GM12878 (cell line): ENCODE measurements around the gene VPS8. TPM values are rescaled to one million over a fixed set of nuclear protein-coding genes. Genes with fewer than 3 reads are reported as not detected.

Experiments
- ATAC-seq: fragments of 200-7000 bp; cut with Tn5 transposase; 3 replicates; pipeline ENCODE4 v1.9.1; 2020; ENCODE audit warnings: mild to moderate bottlenecking, moderate library complexity
- BruUV-seq: library from RNA; stranded (reverse); fragments of 400-500 nt; replicated peaks from 2 replicates; lab custom pipeline; 2021; lab: Mats Ljungman, UMichigan
- CTCF ChIA-PET: fragments of 300-600 bp; sonication (Branson Sonifier 250); formaldehyde crosslinking; extraction: SDS; loops from one replicate; lab custom pipeline; 2021; ENCODE audit warnings: inconsistent platforms; lab: Yijun Ruan, JAX
- POLR2A ChIA-PET: fragments of 350-600 bp; formaldehyde crosslinking; extraction: SDS; loops from one replicate; lab custom pipeline; 2021; ENCODE audit warnings: inconsistent platforms; lab: Charles Lee
- RAD21 ChIA-PET: fragments of 300-600 bp; sonication (Branson Sonifier 250); formaldehyde crosslinking; loops from one replicate; lab custom pipeline; 2023; ENCODE audit warnings: antibody characterized with exemption; ENCODE audit not compliant: unreplicated experiment; lab: Charles Lee
- SMC1A ChIA-PET: fragments of 300-600 bp; sonication (Branson Sonifier 250); formaldehyde crosslinking; loops from one replicate; lab custom pipeline; 2023; ENCODE audit not compliant: unreplicated experiment, uncharacterized antibody; lab: Charles Lee
- DNase-seq: peaks from one replicate; pipeline ENCODE4 v3.0.0-alpha.2; 2011; ENCODE audit warnings: low read depth, low spot score
- FAIRE-seq: peaks from 3 replicates; lab custom pipeline; 2011; peaks lifted over from hg19 to GRCh38; lab: Jason Lieb, UNC
- H2AFZ ChIP-seq: 2 replicates; pipeline ENCODE4 v1.6.0; 2011; ENCODE audit warnings: low read depth, low read length, control low read depth; ENCODE audit not compliant: control insufficient read depth
- H3K27ac ChIP-seq: 2 replicates; pipeline ENCODE4 v1.5.1; 2011; ENCODE audit warnings: control low read depth; ENCODE audit not compliant: control insufficient read depth, insufficient read depth
- H3K27me3 ChIP-seq, 2 experiments: replicated peaks in 1 of 2; 2 replicates each; pipeline versions ENCODE4 v1.6.0 to v1.6.1; 2011; ENCODE audit warnings: low read length in 1 of 2; ENCODE audit not compliant: control insufficient read depth in 2 of 2, insufficient read depth in 2 of 2
- H3K36me3 ChIP-seq, 2 experiments: 2 replicates each; pipeline ENCODE4 v1.5.1; 2011; ENCODE audit warnings: low read length in 1 of 2; ENCODE audit not compliant: control insufficient read depth in 2 of 2, insufficient read depth in 2 of 2
- H3K4me1 ChIP-seq: 2 replicates; pipeline ENCODE4 v1.6.1; 2011; ENCODE audit warnings: mild to moderate bottlenecking, low read length, moderate library complexity, mixed read lengths; ENCODE audit not compliant: control insufficient read depth, insufficient read depth
- H3K4me2 ChIP-seq: 2 replicates; pipeline ENCODE4 v1.6.0; 2011; ENCODE audit warnings: control low read depth; ENCODE audit not compliant: control insufficient read depth, insufficient read depth
- H3K4me3 ChIP-seq: fragments of 200-600 bp; sonication (generic); 2 replicates; pipeline ENCODE4 v1.5.1; 2016
- H3K79me2 ChIP-seq: 2 replicates; pipeline ENCODE4 v1.6.0; 2011; ENCODE audit warnings: low read length; ENCODE audit not compliant: control insufficient read depth, insufficient read depth
- H3K9ac ChIP-seq: 2 replicates; pipeline ENCODE4 v1.8.0; 2011; ENCODE audit warnings: low read length, control low read depth, mixed read lengths; ENCODE audit not compliant: control insufficient read depth, insufficient read depth
- H3K9me3 ChIP-seq: replicated peaks from 3 replicates; pipeline ENCODE4 v1.5.1; 2011; ENCODE audit warnings: mild to moderate bottlenecking, low read length; ENCODE audit not compliant: control insufficient read depth, insufficient read depth
- H4K20me1 ChIP-seq: 2 replicates; pipeline ENCODE4 v1.6.0; 2011; ENCODE audit not compliant: control insufficient read depth, insufficient read depth
- CBX5 ChIP-seq: sonication (generic); IDR thresholded peaks from 2 replicates; pipeline ENCODE4 v1.6.1; 2016; ENCODE audit warnings: low read depth, moderate library complexity, mild to moderate bottlenecking, inconsistent platforms
- CEBPZ ChIP-seq: fragments of 150-350 bp; IDR thresholded peaks from 2 replicates; pipeline ENCODE4 v1.6.1; 2016; ENCODE audit warnings: low read depth, low read length
- CHD2 ChIP-seq: IDR thresholded peaks from 2 replicates; pipeline ENCODE4 v1.6.1; 2011; ENCODE audit warnings: low read depth, low read length, improper control_type of control experiment, borderline replicate concordance
- DPF2 ChIP-seq: fragments of 450-650 bp; IDR thresholded peaks from 2 replicates; pipeline ENCODE4 v1.6.1; 2017; ENCODE audit warnings: mild to moderate bottlenecking
- ETV6 ChIP-seq, 2 experiments: fragments of 450-650 bp in 1 of 2; IDR thresholded peaks in 1 of 2; conservative IDR thresholded peaks in 1 of 2; 2 replicates each; pipeline ENCODE4 v1.6.1; 2014; ENCODE audit warnings: antibody characterized with exemption in 1 of 2, borderline replicate concordance in 1 of 2, low read depth in 1 of 2, mild to moderate bottlenecking in 1 of 2, moderate library complexity in 1 of 2
- EZH2 ChIP-seq: IDR thresholded peaks from 2 replicates; pipeline ENCODE4 v1.6.1; 2012; ENCODE audit warnings: low read depth, mild to moderate bottlenecking, control low read depth, inconsistent platforms, low read length, borderline replicate concordance; ENCODE audit not compliant: control insufficient read depth
- GABPA ChIP-seq: IDR thresholded peaks from 2 replicates; pipeline ENCODE4 v1.6.1; 2014; ENCODE audit warnings: antibody characterized with exemption, low read depth, mild to moderate bottlenecking, inconsistent platforms
- GATAD2B ChIP-seq: fragments of 450-650 bp; conservative IDR thresholded peaks from 2 replicates; pipeline ENCODE4 v1.6.1; 2017; ENCODE audit warnings: low read depth, mild to moderate bottlenecking, moderate library complexity
- HSF1 ChIP-seq: fragments of 150-350 bp; IDR thresholded peaks from 2 replicates; pipeline ENCODE4 v1.6.1; 2014; ENCODE audit warnings: mild to moderate bottlenecking, low read depth, low read length
- IKZF2 ChIP-seq, 2 experiments: fragments of 450-650 bp; IDR thresholded peaks; 2 replicates each; pipeline ENCODE4 v1.6.1; 2017; ENCODE audit warnings: mild to moderate bottlenecking in 2 of 2, moderate library complexity in 2 of 2
- POLR2AphosphoS2 ChIP-seq: IDR thresholded peaks from 2 replicates; pipeline ENCODE4 v1.6.1; 2011; ENCODE audit warnings: low read depth, mild to moderate bottlenecking, low read length, improper control_type of control experiment, moderate library complexity
- SIN3A ChIP-seq: IDR thresholded peaks from 2 replicates; pipeline ENCODE4 v1.6.1; 2012; ENCODE audit warnings: low read depth, low read length, improper control_type of control experiment
- SP1 ChIP-seq: IDR thresholded peaks from one replicate; pipeline ENCODE4 v1.6.1; 2011; ENCODE audit warnings: low read depth, low read length
- SREBF1 ChIP-seq: IDR thresholded peaks from 2 replicates; pipeline ENCODE4 v1.6.1; 2012; ENCODE audit warnings: mild to moderate bottlenecking, low read length
- TCF7 ChIP-seq: IDR thresholded peaks from 2 replicates; pipeline ENCODE4 v1.6.1; 2014; ENCODE audit warnings: antibody characterized with exemption, borderline replicate concordance
- ZNF217 ChIP-seq: fragments of 450-650 bp; IDR thresholded peaks from 2 replicates; pipeline ENCODE4 v1.6.1; 2017; ENCODE audit warnings: antibody characterized with exemption, mild to moderate bottlenecking
- ZNF24 ChIP-seq: fragments of 450-650 bp; IDR thresholded peaks from 2 replicates; pipeline ENCODE4 v1.6.1; 2017; ENCODE audit warnings: antibody characterized with exemption, mild to moderate bottlenecking
- WGBS: methylation state at CpG from one replicate; pipeline ENCODE4 v1.1.6; 2016; ENCODE audit warnings: low lambda C conversion rate; ENCODE audit not compliant: insufficient replicate concordance, insufficient coverage; ENCODE audit errors: missing lambda C conversion rate; 5-methylcytosine and 5-hydroxymethylcytosine counted together
- in situ Hi-C: fragments of 300-500 bp; cut with MboI; formaldehyde crosslinking; loops from 9 replicates; pipeline ENCODE4 v1.14.3; 2018; ENCODE audit warnings: mixed read lengths
- intact Hi-C: fragments of 100-400 bp; cut with micrococcal nuclease; formaldehyde crosslinking; loops from one replicate; pipeline ENCODE4 v1.14.2; 2022; ENCODE audit not compliant: unreplicated experiment
- polyA plus RNA-seq, 11 experiments: library from polyadenylated mRNA; depleted of rRNA in 4 of 11; unstranded in 6 of 11; stranded (reverse) in 5 of 11; fragments of >200 nt; fragmentation: Nextera tagmentation in 4 of 11; fragmentation: Illumina TruSeq in 1 of 11; extraction: Ambion mirVana in 4 of 11; extraction: Trizol in 1 of 11; gene quantifications; 1 replicate in 1 of 11; 2 replicates in 10 of 11; pipeline versions ENCODE4 v1.2.1 to v1.2.3, GENCODE V29; 2011 to 2016; ENCODE audit warnings: inconsistent platforms in 2 of 11, missing spikeins in 2 of 11, low read depth in 1 of 11
- total RNA-seq, 4 experiments: library from RNA; depleted of rRNA in 3 of 4; stranded (reverse); fragments of >200 nt in 3 of 4; fragmentation: Illumina TruSeq in 1 of 4; extraction: Trizol in 1 of 4; gene quantifications; 2 replicates each; pipeline versions ENCODE4 v1.2.1 to v1.2.3, GENCODE V29; 2013 to 2021

Gene VPS8
- total and polyA plus RNA-seq, 10 of the 15 experiments (the other 5 are each of a cell fraction or from before 2014, with no cell fraction given) = 8.9 to 34.7 (median 20.9) TPM

- TF ChIP-seq IKZF2 (IDR thresholded peaks at IDR 0.05) = no peak
Observed at GRCh38 chr3:184981071-184981470, 169.1 kb downstream of the VPS8 start (continued).

- Histone ChIP-seq H2AFZ (no peak overlapping the region), H4K20me1 (no peaks in the 10 kb centered on the region), H3K27me3 (no peaks in the 10 kb centered on the region), H3K9me3 (no peaks in the 10 kb centered on the region)
- WGBS = 50% methylated on average over 3 of the region's 3 CpGs
- ATAC-seq = no peak
- RAD21 ChIA-PET = no interaction called here
- no TSS peak for BruUV-seq
- in situ Hi-C loops = no loop called here
- POLR2A ChIA-PET = no interaction called here
- TF ChIP-seq CBX5 = no peak
- TF ChIP-seq HSF1 = no peak
- TF ChIP-seq DPF2 = no peak
- no peak for TF ChIP-seq POLR2AphosphoS2
- TF ChIP-seq CEBPZ = no peak
- TF ChIP-seq SIN3A = no peak
- TF ChIP-seq EZH2 = no peak
- no peak for TF ChIP-seq ZNF217
- no peak for TF ChIP-seq GABPA
- TF ChIP-seq GATAD2B = no peak
- TF ChIP-seq SP1 = no peak
- TF ChIP-seq ETV6 (conservative IDR thresholded peaks at IDR 0.05 in 1 of 2, IDR thresholded peaks at IDR 0.05 in 1 of 2; ENCODE audit: borderline replicate concordance in 1 of 2, low read depth in 1 of 2) = no peak
- no peak for TF ChIP-seq SREBF1
- TF ChIP-seq CHD2 = no peak
- TF ChIP-seq TCF7 = no peak
- no peak for TF ChIP-seq ZNF24
- TF ChIP-seq, all 136 proteins: peak for 0
- Histone ChIP-seq H3K9ac (no peak overlapping the region), H3K79me2 (no peaks in the 10 kb centered on the region), H3K36me3 (no peaks in the 10 kb centered on the region; a peak in 2 of 4 replicates), H3K4me1 (no peaks in the 10 kb centered on the region), H3K4me3 (no peak overlapping the region), H3K4me2 (no peak overlapping the region), H3K27ac (no peak overlapping the region)
- CTCF ChIA-PET = no interaction called here
- intact Hi-C loops = no loop called here
- FAIRE-seq = no peak
- SMC1A ChIA-PET = interaction anchor here (0.9 to 2.3 kb wide), 2 partner anchors 13 to 139 kb away, joined by 5 to 8 read pairs; no protein-coding TSS in a partner anchor
- DNase-seq = no peak
Observed at GRCh38 chr3:184982076-184982475, 170.1 kb downstream of the VPS8 start.
